ENCODE results near the gene SRMS.

SRMS gene

DNA sequence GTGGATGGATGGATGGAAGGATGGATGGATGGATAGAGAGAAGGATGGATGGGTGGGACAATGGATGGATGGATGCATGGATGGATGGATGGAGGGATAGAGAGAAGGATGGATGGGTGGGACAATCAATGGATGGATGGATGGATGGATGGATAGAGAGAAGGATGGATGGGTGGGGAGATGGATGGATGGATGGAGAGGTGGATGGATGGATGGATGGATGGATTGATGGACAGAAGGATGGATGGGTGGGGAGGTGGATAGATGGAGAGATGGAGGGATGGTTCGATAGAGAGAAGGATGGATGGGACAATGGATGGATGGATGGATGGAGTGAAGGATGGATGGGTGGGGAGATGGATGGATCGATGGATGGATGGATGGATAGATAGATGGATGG is 55.0 kb downstream of the SRMS start:
- no peaks in the 10 kb centered on the region for H3K4me1 ChIP-seq (ENCODE audit: insufficient read depth, low read length)
- no peaks in the 10 kb centered on the region for H3K36me3 ChIP-seq (ENCODE audit: insufficient read depth, low read length)
- no peaks in the 10 kb centered on the region for H3K9me3 ChIP-seq (ENCODE audit: low read length)
- H3K27me3 ChIP-seq (ENCODE audit: control insufficient read depth in 1 of 2, insufficient read depth in 2 of 2, low read length in 2 of 2): peaks cover 3 to 60% of the 10 kb centered on the region in 2 donors
- no peak overlapping the region for H3K4me3 ChIP-seq (ENCODE audit: low read depth in 1 of 2, low read length in 2 of 2)
- H3K27ac ChIP-seq (ENCODE audit: low read depth, low read length): no peak overlapping the region
- no peak overlapping the region for H3K9ac ChIP-seq (ENCODE audit: low read length)

DNA sequence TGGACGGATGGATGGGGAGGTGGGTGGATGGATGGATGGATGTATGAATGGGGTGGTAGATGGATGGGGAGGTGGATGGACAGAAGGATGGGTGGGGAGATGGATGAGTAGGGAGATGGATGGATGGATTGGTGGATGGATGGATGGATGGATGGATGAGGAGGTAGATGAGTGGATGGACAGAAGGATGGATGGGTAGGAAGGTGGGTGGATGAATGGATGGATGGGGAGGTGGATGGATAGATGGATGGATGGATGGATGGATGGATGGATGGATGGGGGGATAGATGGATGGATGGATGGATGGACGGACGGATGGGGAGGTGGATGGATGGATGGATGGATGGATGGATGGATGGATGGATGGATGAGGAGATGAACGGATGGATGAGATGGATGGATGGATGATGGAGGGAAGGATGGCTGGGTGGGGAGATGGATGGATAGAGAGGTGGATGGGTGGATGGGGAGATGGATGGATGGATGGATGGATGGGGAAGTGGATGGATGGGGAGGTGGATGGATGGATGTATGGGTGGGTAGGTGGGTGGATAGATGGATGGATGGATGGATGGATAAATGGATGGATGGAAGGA is 55.8 kb downstream of the SRMS start:
- Histone ChIP-seq H3K27me3 (ENCODE audit: control insufficient read depth in 1 of 2, insufficient read depth in 2 of 2, low read length in 2 of 2) (peaks cover 0 to 58% of the 10 kb centered on the region in 2 donors), H3K4me3 (ENCODE audit: low read depth in 1 of 2, low read length in 2 of 2) (no peak overlapping the region), H3K9me3 (ENCODE audit: low read length) (no peaks in the 10 kb centered on the region), H3K36me3 (ENCODE audit: insufficient read depth, low read length) (no peaks in the 10 kb centered on the region), H3K9ac (ENCODE audit: low read length) (no peak overlapping the region), H3K4me1 (ENCODE audit: insufficient read depth, low read length) (no peaks in the 10 kb centered on the region), H3K27ac (ENCODE audit: low read depth, low read length) (no peak overlapping the region)

DNA sequence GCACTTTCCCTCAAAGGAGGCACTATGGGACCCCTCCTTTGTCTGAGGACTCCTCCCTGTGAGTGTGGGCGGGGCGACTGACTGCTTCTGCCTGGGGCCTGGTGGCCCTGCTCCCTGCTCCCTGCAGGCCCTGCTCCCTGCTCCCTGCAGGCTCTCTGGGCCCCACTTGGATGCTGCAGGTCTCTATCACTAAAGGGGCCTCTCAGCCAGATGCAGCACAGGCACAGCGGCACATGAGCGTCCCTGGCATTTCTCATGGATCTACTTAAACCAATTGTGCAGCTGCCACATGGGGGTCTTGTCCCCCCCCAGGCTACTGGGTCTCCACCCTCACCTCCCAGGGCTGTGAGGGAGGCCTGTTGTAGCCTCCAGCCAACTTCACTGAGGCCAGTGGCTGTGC is 56.5 kb downstream of the SRMS start:
- Histone ChIP-seq H3K9ac (ENCODE audit: low read length) (no peak overlapping the region), H3K4me1 (ENCODE audit: insufficient read depth, low read length) (no peaks in the 10 kb centered on the region), H3K4me3 (ENCODE audit: low read depth in 1 of 2, low read length in 2 of 2) (no peak overlapping the region), H3K27ac (ENCODE audit: low read depth, low read length) (no peak overlapping the region), H3K36me3 (ENCODE audit: insufficient read depth, low read length) (no peaks in the 10 kb centered on the region), H3K9me3 (ENCODE audit: low read length) (no peaks in the 10 kb centered on the region), H3K27me3 (ENCODE audit: control insufficient read depth in 1 of 2, insufficient read depth in 2 of 2, low read length in 2 of 2) (peaks cover 0 to 56% of the 10 kb centered on the region in 2 donors)
